GM12801 (cell line): ENCODE results near the gene CCDC201.

Source experiments
- CTCF ChIP-seq: IDR thresholded peaks from one replicate; pipeline ENCODE4 v1.5.1; 2011; ENCODE audit warnings: control low read depth; ENCODE audit not compliant: insufficient read length; ENCODE audit errors: extremely low read depth

CCDC201 gene

GRCh38 chr7:45892407-45893035 lies 19.6 kb upstream of the CCDC201 start:
- no peak for TF ChIP-seq CTCF

GRCh38 chr7:45891462-45892402 lies 18.9 kb upstream of the CCDC201 start:
- no peak for TF ChIP-seq CTCF

GRCh38 chr7:45890902-45891461 lies 18.1 kb upstream of the CCDC201 start:
- no peak for TF ChIP-seq CTCF

GRCh38 chr7:45890125-45890901 lies 17.4 kb upstream of the CCDC201 start:
- TF ChIP-seq CTCF: no peak

- TF ChIP-seq CTCF: no peak
Measured at GRCh38 chr7:45889367-45890067, 16.6 kb upstream of the CCDC201 start.

- no peak for TF ChIP-seq CTCF
Measured at GRCh38 chr7:45888993-45889366, 16.1 kb upstream of the CCDC201 start.
